ENCODE data around the gene TWIST2. TPM values are rescaled to one million over a fixed set of nuclear protein-coding genes. Genes with fewer than 3 reads are reported as not detected.
A peak's percentile ranks its signal among the peaks of the same experiment; 100 is the strongest.

TWIST2 gene
- total and polyA plus RNA-seq, 10 of the 15 experiments (the other 5 are each of a cell fraction or from before 2014, with no cell fraction given), result not detected

DNA sequence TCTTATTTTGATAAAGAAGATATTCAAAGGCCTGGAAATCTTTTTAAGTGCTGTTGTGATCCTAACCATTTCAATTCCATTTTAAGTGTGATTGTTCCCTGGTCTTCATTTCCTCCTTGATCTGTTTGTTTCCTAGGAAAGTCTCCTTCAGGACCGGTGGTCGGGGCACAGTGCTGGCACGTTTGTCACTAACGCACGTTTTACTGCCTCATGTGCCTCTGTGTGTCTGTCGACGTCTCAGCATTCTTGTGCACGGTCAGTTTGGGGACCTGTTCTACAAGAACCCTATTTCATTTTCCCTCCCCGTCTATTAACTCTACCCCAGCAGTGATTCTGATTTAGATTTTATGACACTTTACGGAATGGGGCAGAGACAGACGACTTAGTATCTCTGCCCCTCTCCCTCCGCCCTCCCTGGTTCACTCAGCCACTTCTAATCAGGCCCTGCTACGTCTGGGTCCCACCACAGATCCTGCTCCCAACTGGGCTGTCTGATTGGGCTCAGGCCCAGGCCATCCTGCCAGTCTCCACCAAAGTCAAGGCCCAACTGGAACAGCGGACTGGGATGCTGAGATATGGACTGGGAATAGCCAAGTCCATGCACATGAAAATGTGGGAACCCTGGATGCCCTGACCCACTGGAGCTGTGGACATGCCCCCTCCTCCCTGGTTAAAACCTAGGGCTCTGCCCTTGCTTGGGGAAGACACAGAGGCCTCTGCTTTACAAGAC lies 95.6 kb downstream of the TWIST2 start (continued):
- TF ChIP-seq, protein P1, sequence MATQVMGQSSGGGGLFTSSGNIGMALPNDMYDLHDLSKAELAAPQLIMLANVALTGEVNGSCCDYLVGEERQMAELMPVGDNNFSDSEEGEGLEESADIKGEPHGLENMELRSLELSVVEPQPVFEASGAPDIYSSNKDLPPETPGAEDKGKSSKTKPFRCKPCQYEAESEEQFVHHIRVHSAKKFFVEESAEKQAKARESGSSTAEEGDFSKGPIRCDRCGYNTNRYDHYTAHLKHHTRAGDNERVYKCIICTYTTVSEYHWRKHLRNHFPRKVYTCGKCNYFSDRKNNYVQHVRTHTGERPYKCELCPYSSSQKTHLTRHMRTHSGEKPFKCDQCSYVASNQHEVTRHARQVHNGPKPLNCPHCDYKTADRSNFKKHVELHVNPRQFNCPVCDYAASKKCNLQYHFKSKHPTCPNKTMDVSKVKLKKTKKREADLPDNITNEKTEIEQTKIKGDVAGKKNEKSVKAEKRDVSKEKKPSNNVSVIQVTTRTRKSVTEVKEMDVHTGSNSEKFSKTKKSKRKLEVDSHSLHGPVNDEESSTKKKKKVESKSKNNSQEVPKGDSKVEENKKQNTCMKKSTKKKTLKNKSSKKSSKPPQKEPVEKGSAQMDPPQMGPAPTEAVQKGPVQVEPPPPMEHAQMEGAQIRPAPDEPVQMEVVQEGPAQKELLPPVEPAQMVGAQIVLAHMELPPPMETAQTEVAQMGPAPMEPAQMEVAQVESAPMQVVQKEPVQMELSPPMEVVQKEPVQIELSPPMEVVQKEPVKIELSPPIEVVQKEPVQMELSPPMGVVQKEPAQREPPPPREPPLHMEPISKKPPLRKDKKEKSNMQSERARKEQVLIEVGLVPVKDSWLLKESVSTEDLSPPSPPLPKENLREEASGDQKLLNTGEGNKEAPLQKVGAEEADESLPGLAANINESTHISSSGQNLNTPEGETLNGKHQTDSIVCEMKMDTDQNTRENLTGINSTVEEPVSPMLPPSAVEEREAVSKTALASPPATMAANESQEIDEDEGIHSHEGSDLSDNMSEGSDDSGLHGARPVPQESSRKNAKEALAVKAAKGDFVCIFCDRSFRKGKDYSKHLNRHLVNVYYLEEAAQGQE (IDR thresholded peaks at IDR 0.05; ENCODE audit: low read depth, low read length), result no peak

DNA sequence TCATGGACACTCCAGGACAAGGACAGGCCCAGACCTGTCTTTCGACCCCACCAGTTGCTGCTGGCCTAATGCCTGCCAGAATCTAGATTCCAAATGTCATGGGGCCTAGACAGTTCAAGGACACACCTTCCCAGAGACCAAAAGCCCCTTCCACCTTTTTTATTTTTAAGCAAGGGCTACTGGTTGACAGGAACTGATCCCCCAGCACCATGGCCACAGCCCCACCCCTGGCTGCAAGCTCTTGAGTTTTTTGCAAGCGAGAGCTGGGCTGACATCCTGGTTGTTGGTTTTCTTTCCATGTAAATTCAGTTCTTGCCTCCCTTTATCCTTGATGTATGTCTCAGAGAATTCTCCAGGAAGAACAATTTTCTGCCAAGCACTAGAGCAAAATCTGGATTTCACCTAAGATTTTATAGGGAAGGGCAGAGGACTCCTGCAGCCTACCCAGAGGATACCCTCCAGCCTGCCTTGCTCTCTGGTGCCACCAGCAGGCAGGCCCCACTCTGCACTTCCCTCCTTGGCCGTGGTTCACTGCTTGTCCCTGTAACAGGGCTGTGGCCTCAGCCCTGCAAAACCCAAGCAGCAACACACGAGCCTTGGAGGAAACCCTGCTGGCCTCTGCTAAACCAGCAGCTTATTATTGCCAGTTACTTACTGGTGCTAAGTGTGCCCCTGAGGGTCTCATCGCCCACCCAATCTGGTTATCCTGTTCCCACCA lies 97.7 kb downstream of the TWIST2 start:
- BruUV-seq (replicated peaks), result no TSS peak
- TF ChIP-seq, protein P2, sequence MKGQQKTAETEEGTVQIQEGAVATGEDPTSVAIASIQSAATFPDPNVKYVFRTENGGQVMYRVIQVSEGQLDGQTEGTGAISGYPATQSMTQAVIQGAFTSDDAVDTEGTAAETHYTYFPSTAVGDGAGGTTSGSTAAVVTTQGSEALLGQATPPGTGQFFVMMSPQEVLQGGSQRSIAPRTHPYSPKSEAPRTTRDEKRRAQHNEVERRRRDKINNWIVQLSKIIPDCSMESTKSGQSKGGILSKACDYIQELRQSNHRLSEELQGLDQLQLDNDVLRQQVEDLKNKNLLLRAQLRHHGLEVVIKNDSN (IDR thresholded peaks at IDR 0.05; ENCODE audit: borderline replicate concordance, extremely low read length, insufficient read depth, low read depth, low read length), result no peak
- no peak for TF ChIP-seq MTA3 (IDR thresholded peaks at IDR 0.05; ENCODE audit: borderline replicate concordance, low read length)
- no peak for TF ChIP-seq RB1 (IDR thresholded peaks at IDR 0.05; ENCODE audit: borderline replicate concordance)
- TF ChIP-seq, protein P3, sequence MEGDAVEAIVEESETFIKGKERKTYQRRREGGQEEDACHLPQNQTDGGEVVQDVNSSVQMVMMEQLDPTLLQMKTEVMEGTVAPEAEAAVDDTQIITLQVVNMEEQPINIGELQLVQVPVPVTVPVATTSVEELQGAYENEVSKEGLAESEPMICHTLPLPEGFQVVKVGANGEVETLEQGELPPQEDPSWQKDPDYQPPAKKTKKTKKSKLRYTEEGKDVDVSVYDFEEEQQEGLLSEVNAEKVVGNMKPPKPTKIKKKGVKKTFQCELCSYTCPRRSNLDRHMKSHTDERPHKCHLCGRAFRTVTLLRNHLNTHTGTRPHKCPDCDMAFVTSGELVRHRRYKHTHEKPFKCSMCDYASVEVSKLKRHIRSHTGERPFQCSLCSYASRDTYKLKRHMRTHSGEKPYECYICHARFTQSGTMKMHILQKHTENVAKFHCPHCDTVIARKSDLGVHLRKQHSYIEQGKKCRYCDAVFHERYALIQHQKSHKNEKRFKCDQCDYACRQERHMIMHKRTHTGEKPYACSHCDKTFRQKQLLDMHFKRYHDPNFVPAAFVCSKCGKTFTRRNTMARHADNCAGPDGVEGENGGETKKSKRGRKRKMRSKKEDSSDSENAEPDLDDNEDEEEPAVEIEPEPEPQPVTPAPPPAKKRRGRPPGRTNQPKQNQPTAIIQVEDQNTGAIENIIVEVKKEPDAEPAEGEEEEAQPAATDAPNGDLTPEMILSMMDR (IDR thresholded peaks at IDR 0.05 in 2 of 3, conservative IDR thresholded peaks at IDR 0.05 in 1 of 3; ENCODE audit: control insufficient read depth in 2 of 3, extremely low read depth in 1 of 3, insufficient read depth in 1 of 3, low read depth in 3 of 3, low read length in 3 of 3), result peak; percentile 28 to 41 (median 32); a peak in 3 of 6 replicates
- TF ChIP-seq SP1 (IDR thresholded peaks at IDR 0.05; ENCODE audit: low read depth, low read length), result no peak
- no peak for ATAC-seq
- no peak for FAIRE-seq
- intact Hi-C loops (cut with micrococcal nuclease; ENCODE audit: unreplicated experiment) (no loop called here), in situ Hi-C loops (cut with MboI) (no loop called here)
- Histone ChIP-seq H2AFZ (ENCODE audit: control insufficient read depth, low read depth, low read length) (no peak overlapping the region), H3K9ac (ENCODE audit: control insufficient read depth, insufficient read depth, low read length) (no peak overlapping the region), H3K27me3 (replicated peaks in 1 of 2; ENCODE audit: control insufficient read depth in 2 of 2, insufficient read depth in 2 of 2, low read length in 1 of 2) (no peaks in the 10 kb centered on the region; a peak in 3 of 4 replicates), H4K20me1 (ENCODE audit: control insufficient read depth, insufficient read depth) (no peaks in the 10 kb centered on the region), H3K79me2 (ENCODE audit: control insufficient read depth, insufficient read depth, low read length) (no peaks in the 10 kb centered on the region), H3K4me2 (ENCODE audit: control insufficient read depth, insufficient read depth) (no peak overlapping the region), H3K4me1 (ENCODE audit: control insufficient read depth, insufficient read depth, low read length) (no peaks in the 10 kb centered on the region), H3K27ac (ENCODE audit: control insufficient read depth, insufficient read depth) (no peak overlapping the region), H3K4me3 (no peak overlapping the region), H3K9me3 (replicated peaks; ENCODE audit: control insufficient read depth, insufficient read depth, low read length) (no peaks in the 10 kb centered on the region; the same call in 2 of the 3 replicates), H3K36me3 (ENCODE audit: control insufficient read depth in 2 of 2, insufficient read depth in 2 of 2, low read length in 1 of 2) (no peaks in the 10 kb centered on the region)
- WGBS (ENCODE audit: insufficient coverage, insufficient replicate concordance, low lambda C conversion rate, missing lambda C conversion rate), result 22% methylated on average over 5 of the region's 5 CpGs
- ChIA-PET CTCF (no interaction called here), RAD21 (ENCODE audit: unreplicated experiment) (no interaction called here), POLR2A (no interaction called here), SMC1A (ENCODE audit: uncharacterized antibody, unreplicated experiment) (no interaction called here)
- no peak for DNase-seq (ENCODE audit: low read depth, low spot score)
